Stimulated activated CD8-positive, alpha-beta memory T cell treated with anti-CD3 and anti-CD28 coated beads, Interleukin-2, amount 100 ng/mL, for 48 hours (primary cell): Measurements from ENCODE around the gene ADIG.

Experiments
- DNase-seq, 2 donors: peaks; one replicate each; pipeline ENCODE4 v3.0.0-alpha.2; 2020; ENCODE audit warnings: low read depth in 2 of 2

Gene ADIG

DNA sequence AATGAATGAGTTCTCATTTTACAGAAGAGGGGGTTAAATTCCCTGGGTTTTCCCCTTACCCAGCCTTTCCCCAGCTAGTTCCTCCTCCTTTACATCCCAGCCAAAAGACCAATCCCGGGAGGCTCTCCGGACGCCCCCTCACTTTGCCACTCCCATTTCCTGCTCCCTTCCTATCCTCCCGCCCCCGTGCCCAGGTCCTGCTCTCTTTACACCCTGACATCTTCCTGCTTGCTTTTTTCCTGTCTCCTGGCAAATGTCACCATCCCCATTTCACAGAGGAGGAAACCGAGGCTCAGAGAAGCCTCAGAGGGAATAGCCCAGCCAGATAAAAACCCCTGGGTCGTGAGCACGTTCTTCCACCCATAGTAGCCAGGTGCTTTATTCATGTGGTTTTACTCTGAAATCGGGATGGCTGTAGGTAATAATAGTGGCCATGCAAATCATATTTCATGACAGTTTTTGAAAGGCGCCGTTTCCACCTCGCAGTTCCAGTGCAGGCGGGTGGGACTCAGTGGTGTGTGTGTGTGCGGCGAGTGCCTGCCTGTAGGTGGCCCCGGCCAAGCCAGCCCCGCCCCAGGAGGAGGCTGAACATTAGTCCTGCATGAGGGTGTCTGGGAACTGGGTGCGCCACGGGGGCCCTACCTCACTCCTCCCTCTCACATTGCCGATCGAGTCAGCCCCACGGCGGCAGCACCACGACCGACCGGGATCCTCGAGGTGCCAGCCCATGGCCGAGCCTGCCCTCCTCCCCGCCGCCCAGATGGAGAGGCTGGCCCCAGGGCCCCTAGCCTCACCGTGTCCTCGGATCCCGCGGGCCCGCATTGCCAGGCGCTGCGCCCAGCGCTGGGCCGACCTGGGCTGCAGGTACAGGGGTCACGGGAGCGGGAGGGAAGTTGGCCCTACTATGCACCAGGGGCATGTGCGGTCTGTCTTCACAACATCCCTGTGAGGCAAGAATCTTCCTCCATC, 20.5 kb downstream of the ADIG start, which contains the start of gene ARHGAP40:
Gene ARHGAP40, plus strand, starts transcription at position 594 of the 969 bp plus-strand sequence.
- DNase-seq, result peak; percentile 10 to 12

DNA sequence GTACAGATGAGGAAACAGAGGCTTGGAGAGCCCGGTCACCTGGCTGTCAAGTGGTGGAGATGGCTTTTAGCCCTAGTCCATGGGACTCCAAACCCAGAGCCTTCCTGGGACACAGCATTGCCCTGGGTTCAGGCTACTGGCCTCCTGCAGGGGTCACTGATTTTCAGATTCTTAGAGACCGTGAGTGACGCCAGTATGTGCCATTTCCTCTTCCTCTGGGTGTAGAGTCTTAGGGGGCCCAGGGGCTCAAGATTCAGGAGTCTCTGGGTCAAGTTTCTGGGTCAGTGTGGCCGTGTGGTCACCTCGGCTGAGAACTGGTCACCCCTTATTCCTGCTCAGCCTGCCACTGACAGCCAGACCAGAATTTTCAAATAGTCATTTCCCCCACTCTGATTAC, 21.2 kb downstream of the ADIG start:
- no peak for DNase-seq

DNA sequence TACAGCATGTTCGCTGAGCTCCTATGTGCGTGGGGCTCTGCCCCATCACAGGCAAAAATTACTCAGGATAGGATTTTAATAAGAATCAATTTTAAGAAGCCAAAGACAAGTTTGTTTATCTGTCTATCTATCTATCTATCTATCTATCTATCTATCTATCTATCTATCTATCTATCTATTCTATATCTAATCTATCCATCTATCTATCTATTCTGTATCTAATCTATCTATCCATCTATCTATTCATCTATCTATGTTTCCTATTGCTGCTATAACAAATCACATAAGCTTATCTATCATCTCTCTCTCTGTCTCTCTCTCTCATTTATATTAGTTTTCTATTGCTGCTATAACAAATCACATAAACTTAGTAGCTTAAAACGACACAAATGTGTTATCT, 22.3 kb downstream of the ADIG start:
- DNase-seq, result no peak

DNA sequence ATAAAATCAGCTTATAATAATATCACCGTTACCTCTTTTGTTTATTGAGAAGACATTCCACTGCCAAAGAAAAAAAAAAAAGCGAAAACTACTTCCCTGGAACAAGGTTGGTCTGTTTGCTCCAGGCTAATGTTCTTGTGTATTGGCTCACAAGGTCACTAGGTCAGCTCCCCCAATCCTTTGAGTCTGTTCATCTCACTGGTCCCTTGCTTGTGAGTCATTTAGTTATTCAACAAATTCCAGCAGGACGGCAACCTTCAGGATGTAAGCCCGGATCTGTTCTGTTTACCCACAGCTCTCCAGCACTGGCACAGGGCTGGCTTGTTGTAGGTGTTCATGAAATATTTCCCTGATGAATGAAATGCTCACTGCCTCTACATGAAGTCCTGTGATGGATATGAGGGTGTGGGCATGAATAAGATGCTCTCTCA, 23.9 kb downstream of the ADIG start:
- no peak for DNase-seq

DNA sequence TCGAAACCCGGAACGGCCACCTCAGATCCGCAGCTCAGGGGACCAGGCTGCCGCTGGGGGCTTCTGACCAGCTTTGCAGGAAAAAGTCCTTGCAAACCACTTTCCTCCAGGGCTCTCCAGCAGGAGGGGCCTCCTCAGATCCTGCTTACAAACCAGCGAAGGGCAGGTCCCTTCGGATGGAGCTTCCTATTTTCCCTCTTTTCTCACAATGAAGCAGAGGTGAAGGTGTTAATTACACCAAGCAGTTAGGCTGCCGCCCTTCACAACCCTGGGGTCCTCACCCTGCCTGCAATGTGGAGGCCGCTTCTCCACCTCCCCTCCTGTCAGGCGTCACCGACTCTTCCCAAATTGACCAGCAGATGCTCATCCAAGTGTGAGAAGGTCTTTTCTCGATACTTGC, 26.4 kb downstream of the ADIG start:
- no peak for DNase-seq

DNA sequence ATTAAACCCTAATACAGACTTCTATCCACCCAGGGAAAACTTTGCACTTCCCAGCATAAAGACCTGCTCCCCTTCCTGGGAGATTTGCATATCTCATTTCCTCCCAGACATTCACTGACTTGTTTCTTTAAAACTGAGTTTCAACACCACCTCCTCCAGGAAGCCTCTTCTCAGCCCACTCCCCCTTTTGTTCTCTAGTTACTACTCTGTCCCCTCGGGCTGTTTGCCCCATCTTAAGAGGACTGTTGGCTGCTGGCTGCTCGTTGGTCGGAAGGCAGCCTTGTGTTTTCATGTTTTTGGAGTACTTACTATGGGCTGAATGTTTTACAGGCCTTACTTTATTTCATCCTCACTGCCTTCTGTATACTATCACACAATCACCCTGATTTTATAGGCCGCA, 27.2 kb downstream of the ADIG start:
- DNase-seq, result no peak

DNA sequence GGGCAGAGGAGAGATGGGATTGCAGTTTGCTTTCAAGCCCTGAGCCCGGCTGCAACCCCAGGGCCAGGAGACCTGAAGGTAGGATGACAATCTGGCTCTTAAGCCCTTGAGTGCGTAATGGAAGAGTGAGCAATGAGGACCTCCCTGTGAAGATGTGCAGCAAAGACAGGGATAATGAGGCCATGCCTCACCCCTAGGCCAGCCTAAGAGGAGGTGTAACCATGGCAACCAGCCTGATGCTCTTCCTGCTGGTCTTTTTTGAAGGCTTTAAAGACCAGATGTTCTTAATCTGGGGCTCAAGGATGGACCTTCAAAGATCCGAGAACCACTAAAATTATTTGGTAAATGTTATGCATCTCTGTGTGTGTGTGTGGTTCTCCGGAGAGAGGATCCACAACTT, 28.8 kb downstream of the ADIG start:
- no peak for DNase-seq

DNA sequence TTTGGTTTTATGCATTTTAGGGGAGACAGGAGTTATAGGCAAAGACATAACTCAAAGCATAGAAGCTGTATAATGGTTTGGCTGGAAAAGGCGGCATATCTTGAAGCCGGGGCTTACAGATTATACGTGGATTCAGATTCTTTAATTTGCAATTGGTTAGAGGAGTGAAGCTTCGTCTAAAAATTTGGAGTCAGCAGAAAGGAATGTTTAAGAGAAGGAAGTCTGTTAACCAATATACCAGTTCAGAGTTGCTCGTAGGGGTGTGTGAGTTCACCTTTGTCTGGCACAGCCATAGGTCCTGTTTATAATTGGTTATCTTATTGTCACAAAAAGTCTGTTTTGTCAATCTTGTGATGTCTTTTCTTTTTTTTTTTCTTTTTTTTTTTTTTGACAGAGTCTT, 29.5 kb downstream of the ADIG start:
- no peak for DNase-seq

DNA sequence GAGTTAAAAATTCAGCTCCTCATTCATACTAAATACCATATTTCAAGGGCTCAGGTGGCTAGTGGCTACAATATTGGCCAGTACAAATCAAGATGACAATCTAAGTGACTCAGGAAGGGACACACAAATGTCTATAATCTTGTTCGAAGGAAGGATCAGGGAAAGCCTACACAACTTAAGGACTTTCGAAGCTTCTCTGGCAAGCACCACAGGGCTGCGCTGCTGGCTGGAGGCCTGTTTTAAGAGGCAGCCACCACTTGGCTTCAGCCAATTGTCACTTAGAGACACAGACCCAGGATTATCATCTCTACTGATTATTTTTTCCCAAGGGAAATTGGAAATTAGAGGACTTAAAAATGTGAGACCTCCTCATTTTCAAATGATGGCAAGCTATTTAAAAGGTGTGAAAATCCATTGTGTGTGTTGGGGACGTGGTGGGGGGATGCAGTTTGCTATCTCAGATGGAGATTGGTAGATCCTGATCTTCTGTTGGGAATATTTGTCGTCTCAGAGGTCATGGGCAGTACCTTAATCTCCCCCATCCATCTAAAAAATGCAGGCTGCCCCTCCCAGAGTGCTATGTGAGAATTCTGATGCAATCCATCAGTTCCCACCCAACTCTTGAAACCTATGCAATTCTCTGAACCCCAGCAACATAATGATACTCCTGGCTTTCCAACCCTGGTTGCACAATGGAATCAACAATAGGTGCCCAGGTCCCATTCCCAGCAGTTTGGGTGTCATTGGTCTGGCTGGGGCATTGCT, 31.9 kb downstream of the ADIG start:
- no peak for DNase-seq

DNA sequence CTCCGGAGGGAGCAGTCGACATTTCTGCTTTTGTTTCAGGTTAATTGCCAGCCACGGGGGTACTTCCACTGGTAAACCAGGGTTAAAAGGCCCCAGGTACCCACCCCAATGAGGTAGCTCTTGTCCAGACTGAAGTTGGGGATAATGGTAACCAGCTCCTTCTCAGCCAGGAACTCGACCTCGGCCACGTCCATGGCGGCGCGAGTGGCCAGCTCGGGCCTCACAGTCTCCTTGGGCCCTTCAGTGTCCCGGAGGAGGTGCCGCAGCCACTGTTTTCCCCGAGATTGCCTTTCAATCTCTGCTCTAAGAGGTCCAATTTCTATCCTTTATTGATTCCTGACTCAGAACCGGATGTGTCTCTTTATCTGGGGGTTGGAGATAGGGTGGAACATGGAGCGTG, 34.3 kb downstream of the ADIG start:
- no peak for DNase-seq

DNA sequence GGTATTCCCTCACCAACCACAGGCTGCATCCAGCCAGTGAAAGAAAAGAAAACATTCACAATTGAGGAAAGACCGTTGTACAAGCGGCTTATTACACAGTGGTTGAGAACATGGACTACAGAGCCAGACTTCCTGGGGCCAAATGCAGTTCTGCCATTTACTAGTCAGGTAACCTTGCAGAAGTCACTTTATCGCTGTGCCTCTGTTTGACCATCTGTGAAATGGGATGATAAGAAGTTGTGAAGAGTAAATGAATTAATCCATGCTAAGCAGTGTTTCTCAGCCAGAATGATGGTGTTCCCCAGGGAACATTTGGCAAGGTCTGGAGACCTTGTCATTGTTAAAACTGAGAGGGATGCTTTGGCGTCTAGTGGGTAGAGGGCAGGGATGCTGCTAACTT, 35.5 kb downstream of the ADIG start:
- no peak for DNase-seq

DNA sequence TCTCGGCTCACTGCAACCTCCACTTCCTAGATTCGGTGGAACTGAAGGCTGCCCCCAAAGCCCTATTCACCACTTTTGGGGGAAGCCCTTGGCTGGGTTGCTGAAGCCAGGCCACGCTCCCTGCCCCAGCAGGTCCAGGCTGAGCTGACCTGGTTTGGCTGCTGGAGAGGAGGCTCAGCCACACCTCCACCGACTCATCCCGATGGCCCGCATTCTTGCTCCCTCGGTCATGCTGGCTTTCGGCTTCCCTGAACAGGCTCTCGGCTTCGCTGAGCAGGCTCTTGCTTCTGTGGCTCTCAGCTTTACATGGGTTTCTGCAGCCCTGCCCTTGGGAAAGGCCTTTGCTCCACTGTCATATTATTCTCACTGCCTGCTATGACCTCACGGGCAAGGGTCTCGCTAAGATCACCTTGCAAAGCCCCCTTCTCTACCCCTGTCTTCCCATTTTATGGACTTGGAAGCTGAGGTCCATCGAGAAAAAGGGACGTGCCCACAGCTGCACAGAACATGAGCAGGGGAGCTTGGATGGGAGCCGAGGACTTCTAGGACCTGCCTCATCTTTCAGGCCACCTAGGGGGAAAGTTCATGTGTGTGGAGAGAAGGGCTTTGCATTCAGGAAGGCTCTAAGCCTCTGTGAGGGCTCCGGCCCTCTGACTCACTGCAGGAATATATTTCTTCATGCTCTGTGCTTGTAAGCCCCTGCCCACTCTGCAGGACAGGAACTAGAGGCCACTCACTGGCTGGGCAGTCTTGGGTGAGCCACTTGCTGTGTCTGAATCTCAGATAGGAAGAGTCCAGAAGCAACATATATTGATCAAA, 36.2 kb downstream of the ADIG start:
- DNase-seq, result no peak

DNA sequence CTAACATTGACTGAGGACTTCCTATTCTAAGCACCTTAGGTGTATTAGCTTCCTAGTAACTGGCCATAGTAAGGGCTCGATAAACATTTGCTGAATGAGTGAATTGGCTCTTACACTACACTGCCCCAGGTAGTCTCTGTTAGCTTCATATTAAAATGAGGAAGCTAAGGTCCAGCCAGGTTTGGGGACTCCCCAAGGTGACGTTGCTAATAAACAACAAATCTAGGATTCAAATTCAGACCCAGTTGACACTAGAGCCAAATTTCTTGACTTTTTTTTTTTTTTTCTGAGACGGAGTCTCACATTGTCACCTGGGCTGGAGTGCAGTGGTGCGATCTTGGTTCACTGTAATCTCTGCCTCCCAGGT, 36.8 kb downstream of the ADIG start:
- DNase-seq, result no peak

DNA sequence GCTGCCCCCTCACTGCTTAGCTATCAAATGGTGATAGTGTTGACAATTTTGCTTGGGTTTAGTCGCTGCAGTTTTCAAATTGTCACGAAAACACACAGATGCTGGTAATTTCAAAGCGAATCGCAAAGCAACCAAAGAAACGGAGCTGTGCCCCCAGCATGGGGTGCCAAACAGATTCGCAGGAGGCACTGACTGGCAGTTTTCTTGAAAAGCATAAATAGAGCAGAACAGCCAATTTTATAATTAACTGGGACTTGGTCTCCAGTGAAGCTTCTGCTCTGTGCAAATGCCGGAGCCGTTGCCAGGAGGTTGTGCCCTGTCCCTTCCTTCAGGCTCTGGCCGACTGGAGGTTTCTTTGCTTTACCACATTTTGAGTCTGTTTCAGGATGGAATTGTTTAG, 39.4 kb downstream of the ADIG start:
- DNase-seq, result no peak

DNA sequence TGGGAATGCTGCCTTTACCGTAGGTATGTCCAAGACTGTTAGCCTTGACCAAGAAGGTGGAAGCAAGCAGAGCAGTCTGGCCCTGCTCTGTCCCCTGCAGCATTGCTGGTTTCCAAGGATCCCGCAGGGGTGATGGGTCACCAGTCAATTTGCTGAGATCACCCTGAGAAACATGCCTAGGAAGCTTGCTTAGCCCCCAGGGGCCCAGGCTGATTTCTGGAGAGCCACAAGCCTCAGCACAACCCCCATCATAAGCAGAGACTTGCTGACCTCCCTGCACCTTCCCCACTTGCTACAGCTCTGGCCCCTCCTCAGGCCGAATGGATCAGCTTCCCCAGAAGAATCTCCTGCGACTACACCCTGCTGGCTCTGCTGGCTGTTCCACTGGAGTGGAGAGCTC, 42.1 kb downstream of the ADIG start:
- no peak for DNase-seq

DNA sequence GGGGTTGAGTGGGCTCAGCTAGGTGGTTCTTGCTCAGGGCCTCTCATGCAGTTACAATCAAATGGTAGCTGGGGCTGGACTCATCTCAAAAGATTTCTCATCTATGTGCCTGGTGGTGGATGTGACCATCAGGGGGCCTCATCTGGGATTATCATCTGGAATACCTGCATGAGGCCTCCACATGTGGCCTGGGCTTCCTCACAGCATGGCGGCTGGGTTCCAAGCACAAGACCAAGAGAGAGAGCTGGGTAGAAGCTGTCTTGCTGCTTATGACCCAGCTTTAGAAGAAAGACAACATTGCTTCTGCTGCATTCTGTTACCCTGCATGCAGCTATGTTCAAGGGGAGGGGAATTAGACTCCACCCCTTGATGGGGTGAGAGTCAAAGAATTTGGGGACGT, 43.1 kb downstream of the ADIG start:
- DNase-seq, result no peak

DNA sequence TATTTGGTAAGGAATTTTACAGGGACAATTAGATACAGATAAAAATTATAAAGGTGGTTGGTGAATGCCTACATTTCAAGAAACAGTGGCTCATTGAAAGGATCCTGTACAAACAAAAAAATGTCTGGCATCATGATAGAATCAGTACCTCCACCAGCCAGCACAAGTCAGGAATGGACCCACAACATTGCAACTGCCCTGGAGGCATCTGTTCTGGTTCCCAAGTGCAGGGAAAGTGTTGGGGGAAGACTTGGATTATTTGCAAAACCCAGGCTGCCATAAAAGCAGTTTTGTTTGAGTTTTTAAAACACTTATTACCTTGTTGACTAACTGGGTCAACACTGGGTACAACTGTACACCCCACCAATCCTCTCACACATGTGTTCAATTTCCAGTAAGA, 44.9 kb downstream of the ADIG start:
- no peak for DNase-seq

DNA sequence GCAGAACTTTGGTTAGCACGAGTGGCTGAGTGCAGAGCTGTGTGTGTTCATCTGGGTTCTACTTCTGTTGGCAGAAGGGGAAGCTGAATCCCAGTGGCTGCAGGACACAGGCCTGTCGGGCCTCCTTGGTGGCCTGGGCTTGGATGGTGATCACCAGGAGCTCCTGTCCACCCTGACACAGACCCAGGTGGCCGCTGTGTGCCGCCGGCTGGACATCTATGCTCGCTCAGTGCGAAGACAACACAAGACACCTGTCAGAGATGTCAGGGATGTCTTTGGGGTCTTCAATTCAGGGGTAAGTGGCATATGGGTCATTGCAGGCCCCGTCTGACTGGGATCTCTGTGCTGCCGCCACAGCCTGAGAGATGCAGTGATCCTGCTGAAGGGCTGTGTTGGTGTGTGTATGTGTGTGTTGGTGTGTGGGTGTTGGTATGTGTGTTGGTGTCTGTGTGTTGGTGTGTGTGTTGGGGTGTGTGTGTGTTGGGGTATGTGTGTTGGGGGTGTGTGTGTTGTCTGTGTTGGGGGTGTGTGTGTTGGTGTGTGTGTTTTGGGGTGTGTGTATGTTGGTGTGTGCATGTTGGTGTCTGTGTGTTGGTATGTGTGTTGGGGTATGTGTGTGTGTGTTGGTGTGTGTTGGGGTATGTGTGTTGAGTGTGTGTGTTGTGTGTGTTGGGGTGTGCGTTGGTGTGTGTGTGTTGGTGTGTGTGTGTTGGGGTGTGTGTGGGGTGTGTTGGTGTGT, 46.1 kb downstream of the ADIG start:
- DNase-seq, result no peak

DNA sequence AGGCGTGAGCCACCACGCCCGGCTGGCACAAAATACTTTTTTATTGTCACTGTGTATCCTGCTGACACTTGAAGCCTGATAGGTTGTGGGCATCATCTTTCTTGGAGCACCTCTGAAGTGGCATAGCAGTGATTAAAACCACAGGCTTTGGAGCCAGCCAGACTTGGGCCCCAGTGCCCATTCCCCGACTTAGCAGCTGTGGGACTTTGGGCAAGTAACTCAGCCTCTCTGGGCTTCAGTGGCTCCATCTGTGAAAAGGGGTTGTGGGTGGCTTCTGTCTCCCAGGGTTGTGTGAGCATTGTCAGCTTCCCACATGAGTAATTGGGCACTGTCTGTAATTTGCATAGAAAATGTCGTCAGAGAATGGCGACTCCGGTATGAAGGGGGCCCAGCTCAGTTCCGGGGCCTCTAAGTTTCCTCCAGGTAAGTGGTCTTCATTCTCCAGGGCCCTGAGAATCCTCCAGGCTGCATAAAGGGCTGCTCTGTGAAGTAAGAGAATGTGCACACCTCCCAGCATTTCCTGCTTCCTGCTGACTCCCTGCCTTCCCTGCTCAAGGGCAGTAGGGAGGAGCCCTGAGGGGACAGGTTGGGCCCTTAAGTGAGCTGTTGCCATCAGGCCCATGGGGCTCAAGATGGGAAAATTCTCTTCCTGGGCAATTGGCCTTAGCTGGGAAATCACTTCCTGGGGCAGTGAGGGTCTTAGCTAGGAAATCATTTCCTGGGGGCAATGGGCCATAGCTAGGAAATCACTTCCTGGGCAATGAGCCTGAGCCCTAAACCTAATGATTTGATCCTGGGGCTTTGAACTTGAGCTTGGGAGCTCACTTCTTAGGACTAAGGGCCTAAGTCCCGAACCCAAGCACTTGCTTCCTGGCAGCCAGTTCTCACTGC, 47.8 kb downstream of the ADIG start:
- DNase-seq, result no peak

DNA sequence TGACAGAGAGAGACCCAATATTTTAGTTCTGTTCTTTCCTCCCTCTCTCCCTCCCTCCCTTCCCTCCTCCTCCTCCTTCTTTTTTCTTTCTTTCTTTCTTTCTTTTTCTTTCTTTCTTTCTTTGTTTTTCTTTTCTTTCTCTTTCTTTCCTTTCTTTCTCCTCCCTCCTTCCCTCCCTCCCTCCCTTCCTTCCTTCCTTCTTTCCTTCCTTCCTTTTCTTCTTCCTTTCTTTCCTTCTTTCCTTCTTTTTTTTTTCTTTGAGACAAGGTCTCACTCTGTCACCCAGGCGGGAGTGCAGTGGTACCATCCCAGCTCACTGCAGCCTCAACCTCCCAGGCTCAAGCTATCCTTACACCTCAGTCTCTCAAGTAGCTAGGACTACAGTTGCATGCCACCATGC, 49.0 kb downstream of the ADIG start:
- DNase-seq, result no peak
